ENCODE measurements around the gene GLCCI1.

DNA sequence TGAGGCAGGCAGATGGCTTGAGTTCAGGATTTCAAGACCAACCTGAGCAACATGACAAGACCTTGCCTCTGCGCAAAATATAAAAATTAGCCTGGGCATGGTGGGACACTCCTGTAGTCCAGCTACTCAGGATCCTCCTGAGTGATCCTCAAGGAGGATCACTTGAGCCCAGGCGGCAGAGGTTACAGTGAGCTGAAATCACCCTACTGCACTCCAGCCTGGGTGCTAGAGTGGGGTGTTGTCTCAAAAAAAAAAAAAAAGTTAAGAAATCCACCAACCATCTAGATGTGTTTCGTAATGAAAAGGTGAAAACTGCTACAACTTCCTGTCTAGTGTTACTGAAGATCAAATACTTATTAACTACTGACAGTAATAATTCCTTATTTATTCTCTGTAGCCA is 8.1 kb downstream of the GLCCI1 start:
- no peak for TF ChIP-seq POLR2A (IDR thresholded peaks at IDR 0.05; ENCODE audit: control extremely low read depth in 1 of 2, low read depth in 2 of 2, low read length in 2 of 2)
- TF ChIP-seq EP300 (IDR thresholded peaks at IDR 0.05; ENCODE audit: borderline replicate concordance in 1 of 2, low read depth in 2 of 2, low read length in 2 of 2), result no peak
- TF ChIP-seq, protein P1, sequence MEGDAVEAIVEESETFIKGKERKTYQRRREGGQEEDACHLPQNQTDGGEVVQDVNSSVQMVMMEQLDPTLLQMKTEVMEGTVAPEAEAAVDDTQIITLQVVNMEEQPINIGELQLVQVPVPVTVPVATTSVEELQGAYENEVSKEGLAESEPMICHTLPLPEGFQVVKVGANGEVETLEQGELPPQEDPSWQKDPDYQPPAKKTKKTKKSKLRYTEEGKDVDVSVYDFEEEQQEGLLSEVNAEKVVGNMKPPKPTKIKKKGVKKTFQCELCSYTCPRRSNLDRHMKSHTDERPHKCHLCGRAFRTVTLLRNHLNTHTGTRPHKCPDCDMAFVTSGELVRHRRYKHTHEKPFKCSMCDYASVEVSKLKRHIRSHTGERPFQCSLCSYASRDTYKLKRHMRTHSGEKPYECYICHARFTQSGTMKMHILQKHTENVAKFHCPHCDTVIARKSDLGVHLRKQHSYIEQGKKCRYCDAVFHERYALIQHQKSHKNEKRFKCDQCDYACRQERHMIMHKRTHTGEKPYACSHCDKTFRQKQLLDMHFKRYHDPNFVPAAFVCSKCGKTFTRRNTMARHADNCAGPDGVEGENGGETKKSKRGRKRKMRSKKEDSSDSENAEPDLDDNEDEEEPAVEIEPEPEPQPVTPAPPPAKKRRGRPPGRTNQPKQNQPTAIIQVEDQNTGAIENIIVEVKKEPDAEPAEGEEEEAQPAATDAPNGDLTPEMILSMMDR (IDR thresholded peaks at IDR 0.05; ENCODE audit: control extremely low read depth in 1 of 3, insufficient read depth in 1 of 3, low read depth in 1 of 3, low read length in 3 of 3), result no peak
- TF ChIP-seq TCF12 (IDR thresholded peaks at IDR 0.05; ENCODE audit: low read depth, low read length), result no peak
- TF ChIP-seq CBX5 (IDR thresholded peaks at IDR 0.05; ENCODE audit: low read depth, low read length), result no peak
- no peak for TF ChIP-seq RXRA (IDR thresholded peaks at IDR 0.05; ENCODE audit: insufficient read depth, low read depth, low read length)
- TF ChIP-seq, protein P2, sequence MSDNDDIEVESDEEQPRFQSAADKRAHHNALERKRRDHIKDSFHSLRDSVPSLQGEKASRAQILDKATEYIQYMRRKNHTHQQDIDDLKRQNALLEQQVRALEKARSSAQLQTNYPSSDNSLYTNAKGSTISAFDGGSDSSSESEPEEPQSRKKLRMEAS (IDR thresholded peaks at IDR 0.05), result no peak
- TF ChIP-seq SIX5 (IDR thresholded peaks at IDR 0.05; ENCODE audit: low read depth, low read length), result no peak
